ENCODE data around the gene SPSB1.

SPSB1 gene

GRCh38 chr1:9344426-9345200 lies 51.9 kb downstream of the SPSB1 start:
- TF ChIP-seq TEAD4 (IDR thresholded peaks at IDR 0.05) (no peak), USF1 (IDR thresholded peaks at IDR 0.05) (no peak), CREB1 (IDR thresholded peaks at IDR 0.05; ENCODE audit: low read depth) (no peak), EGR1 (IDR thresholded peaks at IDR 0.05) (no peak)

- TF ChIP-seq YY1 (IDR thresholded peaks at IDR 0.05; ENCODE audit: low read depth) (no peak), TAF1 (IDR thresholded peaks at IDR 0.05; ENCODE audit: low read depth) (no peak), CREB1 (IDR thresholded peaks at IDR 0.05; ENCODE audit: low read depth) (no peak), TEAD4 (IDR thresholded peaks at IDR 0.05) (no peak), TCF12 (IDR thresholded peaks at IDR 0.05; ENCODE audit: low read depth) (no peak), NFIC (IDR thresholded peaks at IDR 0.05) (no peak), CEBPB (IDR thresholded peaks at IDR 0.05) (no peak), RAD21 (IDR thresholded peaks at IDR 0.05; ENCODE audit: low read depth) (no peak), EGR1 (IDR thresholded peaks at IDR 0.05) (no peak), FOXM1 (IDR thresholded peaks at IDR 0.05; ENCODE audit: borderline replicate concordance, low read depth) (no peak), REST (IDR thresholded peaks at IDR 0.05; ENCODE audit: low read depth) (no peak), USF1 (IDR thresholded peaks at IDR 0.05) (no peak), EP300 (IDR thresholded peaks at IDR 0.05; ENCODE audit: borderline replicate concordance) (no peak), MAX (IDR thresholded peaks at IDR 0.05) (no peak), ZBTB7A (IDR thresholded peaks at IDR 0.05; ENCODE audit: low read depth) (no peak)
These were observed 52.8 kb downstream of the SPSB1 start for GRCh38 chr1:9345471-9345870.

GRCh38 chr1:9345922-9346321 lies 53.2 kb downstream of the SPSB1 start:
- no peak for TF ChIP-seq TAF1 (IDR thresholded peaks at IDR 0.05; ENCODE audit: low read depth)
- no peak for TF ChIP-seq USF1 (IDR thresholded peaks at IDR 0.05)
- TF ChIP-seq MAX (IDR thresholded peaks at IDR 0.05): no peak
- no peak for TF ChIP-seq NFIC (IDR thresholded peaks at IDR 0.05)
- no peak for TF ChIP-seq EGR1 (IDR thresholded peaks at IDR 0.05)
- TF ChIP-seq YY1 (IDR thresholded peaks at IDR 0.05; ENCODE audit: low read depth): no peak
- no peak for TF ChIP-seq FOXM1 (IDR thresholded peaks at IDR 0.05; ENCODE audit: borderline replicate concordance, low read depth)
- TF ChIP-seq CREB1 (IDR thresholded peaks at IDR 0.05; ENCODE audit: low read depth): no peak
- TF ChIP-seq TCF12 (IDR thresholded peaks at IDR 0.05; ENCODE audit: low read depth): no peak
- no peak for TF ChIP-seq CEBPB (IDR thresholded peaks at IDR 0.05)
- no peak for TF ChIP-seq EP300 (IDR thresholded peaks at IDR 0.05; ENCODE audit: borderline replicate concordance)
- TF ChIP-seq REST (IDR thresholded peaks at IDR 0.05; ENCODE audit: low read depth): no peak
- TF ChIP-seq ZBTB7A (IDR thresholded peaks at IDR 0.05; ENCODE audit: low read depth): no peak
- no peak for TF ChIP-seq RAD21 (IDR thresholded peaks at IDR 0.05; ENCODE audit: low read depth)
- no peak for TF ChIP-seq TEAD4 (IDR thresholded peaks at IDR 0.05)

GRCh38 chr1:9346566-9346965 lies 53.9 kb downstream of the SPSB1 start:
- no peak for TF ChIP-seq YY1 (IDR thresholded peaks at IDR 0.05; ENCODE audit: low read depth)
- no peak for TF ChIP-seq TCF12 (IDR thresholded peaks at IDR 0.05; ENCODE audit: low read depth)
- TF ChIP-seq ZBTB7A (IDR thresholded peaks at IDR 0.05; ENCODE audit: low read depth): no peak
- no peak for TF ChIP-seq CREB1 (IDR thresholded peaks at IDR 0.05; ENCODE audit: low read depth)
- no peak for TF ChIP-seq TEAD4 (IDR thresholded peaks at IDR 0.05)
- TF ChIP-seq MAX (IDR thresholded peaks at IDR 0.05): no peak
- TF ChIP-seq TAF1 (IDR thresholded peaks at IDR 0.05; ENCODE audit: low read depth): no peak
- TF ChIP-seq EP300 (IDR thresholded peaks at IDR 0.05; ENCODE audit: borderline replicate concordance): no peak
- no peak for TF ChIP-seq USF1 (IDR thresholded peaks at IDR 0.05)
- no peak for TF ChIP-seq NFIC (IDR thresholded peaks at IDR 0.05)
- no peak for TF ChIP-seq EGR1 (IDR thresholded peaks at IDR 0.05)
- TF ChIP-seq REST (IDR thresholded peaks at IDR 0.05; ENCODE audit: low read depth): no peak
